Measurements from ENCODE around the gene PRF1.

GRCh38 chr10:70589762-70590654, 12.5 kb downstream of the PRF1 start:
- TF ChIP-seq, protein P1, sequence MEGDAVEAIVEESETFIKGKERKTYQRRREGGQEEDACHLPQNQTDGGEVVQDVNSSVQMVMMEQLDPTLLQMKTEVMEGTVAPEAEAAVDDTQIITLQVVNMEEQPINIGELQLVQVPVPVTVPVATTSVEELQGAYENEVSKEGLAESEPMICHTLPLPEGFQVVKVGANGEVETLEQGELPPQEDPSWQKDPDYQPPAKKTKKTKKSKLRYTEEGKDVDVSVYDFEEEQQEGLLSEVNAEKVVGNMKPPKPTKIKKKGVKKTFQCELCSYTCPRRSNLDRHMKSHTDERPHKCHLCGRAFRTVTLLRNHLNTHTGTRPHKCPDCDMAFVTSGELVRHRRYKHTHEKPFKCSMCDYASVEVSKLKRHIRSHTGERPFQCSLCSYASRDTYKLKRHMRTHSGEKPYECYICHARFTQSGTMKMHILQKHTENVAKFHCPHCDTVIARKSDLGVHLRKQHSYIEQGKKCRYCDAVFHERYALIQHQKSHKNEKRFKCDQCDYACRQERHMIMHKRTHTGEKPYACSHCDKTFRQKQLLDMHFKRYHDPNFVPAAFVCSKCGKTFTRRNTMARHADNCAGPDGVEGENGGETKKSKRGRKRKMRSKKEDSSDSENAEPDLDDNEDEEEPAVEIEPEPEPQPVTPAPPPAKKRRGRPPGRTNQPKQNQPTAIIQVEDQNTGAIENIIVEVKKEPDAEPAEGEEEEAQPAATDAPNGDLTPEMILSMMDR (optimal IDR thresholded peaks at IDR 0.05 in 1 of 3, IDR thresholded peaks at IDR 0.05 in 1 of 3, conservative IDR thresholded peaks at IDR 0.05 in 1 of 3; ENCODE audit: extremely low read depth in 1 of 3, insufficient read depth in 2 of 3, low read length in 3 of 3): no peak
- TF ChIP-seq EZH2 (IDR thresholded peaks at IDR 0.05; ENCODE audit: low read length): no peak

Data from keratinocyte (primary cell).